ENCODE data around the gene HEXD.
A peak's percentile ranks its signal among the peaks of the same experiment; 100 is the strongest.

Gene HEXD

DNA sequence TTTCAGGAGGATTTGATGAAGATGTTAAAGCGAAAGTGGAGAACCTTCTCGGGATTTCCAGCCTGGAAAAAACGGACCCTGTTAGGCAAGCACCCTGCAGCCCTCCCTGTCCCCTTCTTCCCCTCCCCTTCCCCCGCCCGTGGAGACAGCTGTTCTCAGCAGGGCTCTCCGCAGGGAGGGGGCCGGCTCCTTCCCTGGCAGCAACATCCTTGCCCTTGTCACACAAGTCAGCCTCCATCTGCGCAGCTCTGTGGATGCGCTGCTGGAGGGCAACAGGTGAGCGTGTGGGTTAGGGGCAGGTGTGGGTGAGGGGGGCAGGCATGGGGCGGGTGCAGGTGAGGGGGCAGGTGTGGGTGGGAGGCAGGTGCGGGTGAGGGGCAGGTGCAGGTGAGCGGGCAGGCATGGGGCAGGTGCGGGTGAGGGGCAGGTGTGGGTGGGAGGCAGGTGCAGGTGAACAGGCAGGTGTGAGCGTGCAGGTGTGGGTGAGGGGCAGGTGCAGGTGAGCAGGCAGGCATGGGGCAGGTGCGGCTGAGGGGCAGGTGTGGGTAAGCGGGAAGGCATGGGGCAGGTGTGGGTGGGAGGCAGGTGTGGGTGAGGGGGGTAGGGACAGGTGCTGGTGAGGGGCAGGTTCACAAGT is 23.0 kb downstream of the HEXD start:
- H3K4me3 ChIP-seq (ENCODE audit: low read depth in 1 of 2, low read length in 1 of 2), result peak overlapping the region; percentile 46 to 54
- no peak for TF ChIP-seq CTCF (IDR thresholded peaks at IDR 0.05)
- H3K27me3 ChIP-seq, result no peaks in the 10 kb centered on the region
- peaks cover 85% of the 10 kb centered on the region for H3K36me3 ChIP-seq
- H3K9me3 ChIP-seq, result no peaks in the 10 kb centered on the region
- peaks cover 28 to 34% of the 10 kb centered on the region in 2 experiments for H3K4me1 ChIP-seq (ENCODE audit: control insufficient read depth in 1 of 2, insufficient read depth in 1 of 2, low read depth in 1 of 2, low read length in 1 of 2)
- peak overlapping the region; percentile 92 for H3K27ac ChIP-seq

- H3K27ac ChIP-seq, result peak overlapping the region; percentile 92
- H3K27me3 ChIP-seq, result no peaks in the 10 kb centered on the region
- no peaks in the 10 kb centered on the region for H3K9me3 ChIP-seq
- H3K4me3 ChIP-seq (ENCODE audit: low read depth in 1 of 2, low read length in 1 of 2), result no peak overlapping the region
- peaks cover 28 to 34% of the 10 kb centered on the region in 2 experiments for H3K4me1 ChIP-seq (ENCODE audit: control insufficient read depth in 1 of 2, insufficient read depth in 1 of 2, low read depth in 1 of 2, low read length in 1 of 2)
- TF ChIP-seq CTCF (IDR thresholded peaks at IDR 0.05), result no peak
- peaks cover 85% of the 10 kb centered on the region for H3K36me3 ChIP-seq
These were observed 23.7 kb downstream of the HEXD start for GRCh38 chr17:82441691-82442487.

- no peaks in the 10 kb centered on the region for H3K9me3 ChIP-seq
- H3K27ac ChIP-seq, result peak overlapping the region; percentile 92
- H3K27me3 ChIP-seq, result no peaks in the 10 kb centered on the region
- no peak overlapping the region for H3K4me3 ChIP-seq (ENCODE audit: low read depth in 1 of 2, low read length in 1 of 2)
- peaks cover 32 to 34% of the 10 kb centered on the region in 2 experiments for H3K4me1 ChIP-seq (ENCODE audit: control insufficient read depth in 1 of 2, insufficient read depth in 1 of 2, low read depth in 1 of 2, low read length in 1 of 2)
- no peak for TF ChIP-seq CTCF (IDR thresholded peaks at IDR 0.05)
- peaks cover 84% of the 10 kb centered on the region for H3K36me3 ChIP-seq
These were observed 24.7 kb downstream of the HEXD start for GRCh38 chr17:82442643-82443464.

DNA sequence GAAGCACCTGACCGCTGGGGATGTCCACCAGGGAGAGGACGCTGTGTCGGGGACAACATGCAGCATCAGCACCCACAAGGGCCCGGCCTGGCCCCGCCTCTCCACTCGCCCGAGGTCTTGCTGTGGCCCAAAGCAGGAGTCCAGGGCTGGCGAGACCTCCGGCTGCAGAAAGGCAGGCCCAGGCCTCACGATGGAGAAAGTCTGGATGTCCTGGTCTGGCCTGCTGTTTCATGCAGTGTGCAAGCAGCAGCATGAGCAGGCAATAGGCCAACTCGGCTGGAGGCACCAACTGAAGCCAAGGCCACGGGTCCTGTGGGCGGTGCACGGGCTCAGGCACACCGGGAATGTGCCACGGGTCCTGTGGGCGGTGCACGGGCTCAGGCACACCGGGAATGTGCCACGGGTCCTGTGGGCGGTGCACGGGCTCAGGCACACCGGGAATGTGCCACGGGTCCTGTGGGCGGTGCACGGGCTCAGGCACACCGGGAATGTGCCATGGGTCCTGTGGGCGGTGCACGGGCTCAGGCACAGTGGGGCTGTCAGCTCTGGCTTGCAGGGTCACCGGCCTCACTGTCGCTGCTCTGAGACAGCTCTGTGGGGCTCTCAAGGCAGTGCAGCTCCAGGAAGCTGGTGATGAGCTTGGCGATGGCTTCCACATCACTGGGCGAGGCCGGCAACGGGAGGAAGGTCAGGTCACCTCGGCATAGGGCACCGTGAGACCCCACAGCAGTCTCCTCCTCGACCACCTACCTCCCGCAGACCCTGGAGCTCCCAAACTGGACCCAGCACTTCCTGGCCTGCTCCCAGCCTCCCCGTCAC is 25.5 kb downstream of the HEXD start:
- H3K4me3 ChIP-seq (ENCODE audit: low read depth in 1 of 2, low read length in 1 of 2), result no peak overlapping the region
- TF ChIP-seq CTCF (IDR thresholded peaks at IDR 0.05), result no peak

More for the DNA sequence above, 25.5 kb downstream of the HEXD start:
- Histone ChIP-seq H3K36me3 (peaks cover 83% of the 10 kb centered on the region), H3K9me3 (no peaks in the 10 kb centered on the region), H3K4me1 (ENCODE audit: control insufficient read depth in 1 of 2, insufficient read depth in 1 of 2, low read depth in 1 of 2, low read length in 1 of 2) (peaks cover 35 to 37% of the 10 kb centered on the region in 2 experiments), H3K27ac (no peak overlapping the region), H3K27me3 (no peaks in the 10 kb centered on the region)

All from neutrophil (primary cell).